CD4-positive, CD25-positive, alpha-beta regulatory T cell (primary cell): ENCODE results near the gene DAAM2. TPM values are rescaled to one million over a fixed set of nuclear protein-coding genes. Genes with fewer than 3 reads are reported as not detected.

Experiments used
- ATAC-seq, 2 donors: fragments of 150-1000 bp; cut with Tn5 transposase; one replicate each; pipeline ENCODE4 v1.10.0; 2021; ENCODE audit warnings: low read depth in 2 of 2, moderate number of reproducible peaks in 2 of 2, moderate library complexity in 1 of 2
- DNase-seq, 3 donors: peaks; one replicate each; pipeline versions ENCODE4 v3.0.0 to v3.0.0-alpha.2; 2012 to 2022; ENCODE audit warnings: mixed read lengths in 1 of 3
- H3K27ac ChIP-seq: one replicate; pipeline ENCODE4 v1.7.0; 2013; ENCODE audit warnings: mild to moderate bottlenecking, low read length; ENCODE audit not compliant: insufficient read depth, poor library complexity, severe bottlenecking
- H3K27me3 ChIP-seq: one replicate; pipeline ENCODE4 v1.7.0; 2013; ENCODE audit warnings: low read length; ENCODE audit not compliant: control insufficient read depth, insufficient read depth
- H3K36me3 ChIP-seq: one replicate; pipeline ENCODE4 v1.7.0; 2013; ENCODE audit warnings: mild to moderate bottlenecking, low read length, moderate library complexity; ENCODE audit not compliant: control insufficient read depth, insufficient read depth
- H3K4me1 ChIP-seq: 2 replicates; pipeline ENCODE4 v1.7.0; 2013; ENCODE audit warnings: mild to moderate bottlenecking, low read length; ENCODE audit not compliant: insufficient read depth, control insufficient read depth, poor library complexity, severe bottlenecking
- H3K4me3 ChIP-seq: one replicate; pipeline ENCODE4 v1.7.0; 2013; ENCODE audit warnings: low read depth, mild to moderate bottlenecking, low read length, moderate library complexity
- H3K9me3 ChIP-seq, 2 experiments: 1 replicate in 1 of 2; 2 replicates in 1 of 2; pipeline ENCODE4 v1.7.0; 2013; ENCODE audit warnings: low read length in 2 of 2, mild to moderate bottlenecking in 1 of 2, moderate library complexity in 1 of 2; ENCODE audit not compliant: control insufficient read depth in 2 of 2
- H3K27ac Mint-ChIP-seq, 3 donors: one replicate each; pipeline ENCODE4 v1.8.0; 2020 to 2022; ENCODE audit warnings: mild to moderate bottlenecking in 3 of 3, mixed read lengths in 3 of 3, moderate library complexity in 2 of 3
- H3K27me3 Mint-ChIP-seq: one replicate; pipeline ENCODE4 v1.8.0; 2022; ENCODE audit warnings: mild to moderate bottlenecking, mixed read lengths
- H3K36me3 Mint-ChIP-seq: one replicate; pipeline ENCODE4 v1.8.0; 2020; ENCODE audit warnings: mixed read lengths
- H3K4me1 Mint-ChIP-seq, 4 donors: one replicate each; pipeline ENCODE4 v1.8.0; 2020 to 2022; ENCODE audit warnings: mixed read lengths in 4 of 4, mild to moderate bottlenecking in 1 of 4
- H3K4me3 Mint-ChIP-seq, 4 donors: one replicate each; pipeline ENCODE4 v1.8.0; 2020 to 2022; ENCODE audit warnings: mild to moderate bottlenecking in 4 of 4, mixed read lengths in 4 of 4, moderate library complexity in 3 of 4
- H3K9me3 Mint-ChIP-seq, 7 donors: one replicate each; pipeline ENCODE4 v1.8.0; 2020 to 2022; ENCODE audit warnings: mixed read lengths in 7 of 7, mild to moderate bottlenecking in 3 of 7, moderate library complexity in 2 of 7
- polyA plus RNA-seq, 4 donors: library from polyadenylated mRNA; unstranded; fragments of 300-500 nt; fragmentation: Illumina TruSeq; gene quantifications; one replicate each; pipeline ENCODE4 v1.2.3, GENCODE V29; 2021
- total RNA-seq: library from RNA; stranded (reverse); gene quantifications from one replicate; pipeline ENCODE4 v1.2.3, GENCODE V29; 2022

The DAAM2 gene
- total and polyA plus RNA-seq, 5 donors from 2014 or later, result not detected

DNA sequence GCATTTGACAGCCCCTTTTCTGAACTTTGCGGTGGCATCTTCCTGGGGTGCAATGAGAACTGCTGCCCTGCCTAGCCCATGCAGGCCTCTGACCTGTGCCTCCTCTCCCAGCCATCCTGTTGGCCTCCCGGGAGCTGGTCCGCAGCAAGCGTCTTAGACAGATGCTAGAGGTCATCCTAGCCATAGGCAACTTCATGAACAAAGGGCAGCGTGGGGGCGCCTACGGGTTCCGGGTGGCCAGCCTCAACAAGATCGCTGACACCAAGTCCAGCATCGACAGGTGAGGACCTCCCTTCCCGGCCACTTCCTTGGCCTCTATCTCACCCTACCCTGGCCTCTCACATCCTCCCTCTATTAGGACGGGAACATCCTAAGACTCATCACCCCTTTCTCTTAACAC lies 104.5 kb downstream of the DAAM2 start:
- Histone ChIP-seq H3K36me3 (no peaks in the 10 kb centered on the region), H3K9me3 (no peaks in the 10 kb centered on the region), H3K27ac (no peak overlapping the region), H3K27me3 (no peaks in the 10 kb centered on the region), H3K4me3 (no peak overlapping the region), H3K4me1 (no peaks in the 10 kb centered on the region)
- no peak for DNase-seq
- Mint-ChIP-seq H3K27me3 (no peaks in the 10 kb centered on the region), H3K27ac (peak overlapping the region in 1 of 3 donors; percentile 1), H3K36me3 (no peaks in the 10 kb centered on the region), H3K4me3 (no peak overlapping the region), H3K4me1 (no peaks in the 10 kb centered on the region), H3K9me3 (no peaks in the 10 kb centered on the region)
- ATAC-seq, result no peak

- no peaks in the 10 kb centered on the region for H3K36me3 Mint-ChIP-seq
- H3K9me3 Mint-ChIP-seq, result no peaks in the 10 kb centered on the region
- Histone ChIP-seq H3K4me1 (no peaks in the 10 kb centered on the region), H3K27ac (no peak overlapping the region), H3K4me3 (no peak overlapping the region), H3K36me3 (no peaks in the 10 kb centered on the region), H3K9me3 (no peaks in the 10 kb centered on the region), H3K27me3 (no peaks in the 10 kb centered on the region)
- no peak for ATAC-seq
- H3K4me1 Mint-ChIP-seq, result no peaks in the 10 kb centered on the region
- H3K27me3 Mint-ChIP-seq, result no peaks in the 10 kb centered on the region
- H3K27ac Mint-ChIP-seq, result no peak overlapping the region
- DNase-seq, result no peak
- H3K4me3 Mint-ChIP-seq, result no peak overlapping the region
Measured at GRCh38 chr6:39897698-39898097, 105.5 kb downstream of the DAAM2 start.

DNA sequence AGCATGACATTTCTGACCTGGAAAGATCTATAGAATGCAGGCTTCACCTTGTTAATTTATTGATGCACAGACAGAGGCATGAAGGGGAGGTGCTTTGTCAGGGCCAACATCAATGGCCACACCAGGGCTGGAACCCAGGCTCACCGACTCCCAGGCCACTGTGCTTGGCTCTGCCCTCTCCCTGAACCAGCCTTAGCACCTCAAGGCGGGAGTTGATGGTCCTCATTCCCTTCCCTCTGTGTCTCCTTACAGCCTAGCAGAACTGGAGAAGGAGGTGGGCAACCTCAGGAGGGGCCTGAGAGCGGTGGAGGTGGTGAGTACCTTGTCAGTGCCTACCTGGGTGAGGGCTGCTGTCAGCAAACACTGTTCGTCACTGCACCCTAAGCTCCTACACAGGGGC lies 106.4 kb downstream of the DAAM2 start:
- no peak overlapping the region for H3K4me3 ChIP-seq
- DNase-seq (no peak), ATAC-seq (no peak)
- H3K9me3 ChIP-seq, result no peaks in the 10 kb centered on the region
- Mint-ChIP-seq H3K27ac (no peak overlapping the region), H3K4me3 (no peak overlapping the region), H3K4me1 (no peaks in the 10 kb centered on the region), H3K27me3 (no peaks in the 10 kb centered on the region), H3K9me3 (no peaks in the 10 kb centered on the region), H3K36me3 (no peaks in the 10 kb centered on the region)
- H3K27ac ChIP-seq, result no peak overlapping the region
- no peaks in the 10 kb centered on the region for H3K4me1 ChIP-seq
- H3K27me3 ChIP-seq, result no peaks in the 10 kb centered on the region
- no peaks in the 10 kb centered on the region for H3K36me3 ChIP-seq

- H3K4me3 Mint-ChIP-seq, result no peak overlapping the region
- no peaks in the 10 kb centered on the region for H3K4me1 Mint-ChIP-seq
- Histone ChIP-seq H3K9me3 (no peaks in the 10 kb centered on the region), H3K36me3 (no peaks in the 10 kb centered on the region), H3K4me1 (no peaks in the 10 kb centered on the region), H3K4me3 (no peak overlapping the region), H3K27ac (no peak overlapping the region), H3K27me3 (no peaks in the 10 kb centered on the region)
- H3K9me3 Mint-ChIP-seq, result no peaks in the 10 kb centered on the region
- no peak overlapping the region for H3K27ac Mint-ChIP-seq
- H3K36me3 Mint-ChIP-seq, result no peaks in the 10 kb centered on the region
- no peaks in the 10 kb centered on the region for H3K27me3 Mint-ChIP-seq
- DNase-seq (no peak), ATAC-seq (no peak)
Measured at GRCh38 chr6:39899554-39900295, 107.5 kb downstream of the DAAM2 start.

GRCh38 chr6:39901116-39901655 lies 109.0 kb downstream of the DAAM2 start:
- Histone ChIP-seq H3K27ac (no peak overlapping the region), H3K9me3 (no peaks in the 10 kb centered on the region), H3K4me1 (no peaks in the 10 kb centered on the region), H3K4me3 (no peak overlapping the region), H3K27me3 (no peaks in the 10 kb centered on the region), H3K36me3 (no peaks in the 10 kb centered on the region)
- ATAC-seq, result no peak
- no peaks in the 10 kb centered on the region for H3K4me1 Mint-ChIP-seq
- H3K4me3 Mint-ChIP-seq, result no peak overlapping the region
- DNase-seq, result no peak
- H3K36me3 Mint-ChIP-seq, result no peaks in the 10 kb centered on the region
- H3K9me3 Mint-ChIP-seq, result no peaks in the 10 kb centered on the region
- no peak overlapping the region for H3K27ac Mint-ChIP-seq
- H3K27me3 Mint-ChIP-seq, result no peaks in the 10 kb centered on the region

- DNase-seq, result no peak
- Mint-ChIP-seq H3K4me1 (no peaks in the 10 kb centered on the region), H3K27me3 (no peaks in the 10 kb centered on the region), H3K4me3 (no peak overlapping the region), H3K36me3 (no peaks in the 10 kb centered on the region), H3K27ac (no peak overlapping the region), H3K9me3 (no peaks in the 10 kb centered on the region)
- H3K9me3 ChIP-seq, result no peaks in the 10 kb centered on the region
- ATAC-seq, result no peak
- H3K36me3 ChIP-seq, result no peaks in the 10 kb centered on the region
- H3K4me3 ChIP-seq, result no peak overlapping the region
- no peak overlapping the region for H3K27ac ChIP-seq
- H3K4me1 ChIP-seq, result no peaks in the 10 kb centered on the region
- H3K27me3 ChIP-seq, result no peaks in the 10 kb centered on the region
Measured at GRCh38 chr6:39901670-39902069, 109.5 kb downstream of the DAAM2 start.

DNA sequence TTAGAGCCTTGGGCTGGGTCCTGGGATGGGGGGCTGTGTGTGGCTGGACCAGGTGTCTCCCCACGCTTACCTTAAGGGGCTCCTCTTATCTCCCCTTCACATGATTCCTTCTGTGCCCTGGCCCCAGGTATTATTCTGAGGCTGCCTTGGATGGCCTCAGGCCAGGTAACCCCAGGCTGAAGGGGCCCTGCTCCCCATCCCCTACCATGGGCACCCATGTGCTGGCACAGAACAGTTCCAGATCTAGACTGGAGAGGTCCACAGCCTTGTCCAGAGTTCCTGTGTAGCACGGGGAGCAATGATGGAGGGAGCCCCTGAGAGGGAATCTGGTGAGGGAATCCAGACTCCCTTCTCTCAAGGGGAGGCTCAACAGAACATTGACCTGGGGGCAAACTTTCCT lies 110.0 kb downstream of the DAAM2 start:
- no peaks in the 10 kb centered on the region for H3K27me3 Mint-ChIP-seq
- ATAC-seq, result no peak
- no peak overlapping the region for H3K27ac Mint-ChIP-seq
- no peaks in the 10 kb centered on the region for H3K9me3 Mint-ChIP-seq
- no peaks in the 10 kb centered on the region for H3K36me3 ChIP-seq
- DNase-seq, result no peak
- no peaks in the 10 kb centered on the region for H3K9me3 ChIP-seq
- no peaks in the 10 kb centered on the region for H3K27me3 ChIP-seq
- H3K4me3 ChIP-seq, result no peak overlapping the region
- no peaks in the 10 kb centered on the region for H3K4me1 ChIP-seq
- no peak overlapping the region for H3K4me3 Mint-ChIP-seq
- no peak overlapping the region for H3K27ac ChIP-seq
- H3K4me1 Mint-ChIP-seq, result no peaks in the 10 kb centered on the region
- no peaks in the 10 kb centered on the region for H3K36me3 Mint-ChIP-seq

GRCh38 chr6:39902786-39903465 lies 110.8 kb downstream of the DAAM2 start:
- no peak overlapping the region for H3K27ac Mint-ChIP-seq
- Histone ChIP-seq H3K27ac (no peak overlapping the region), H3K9me3 (no peaks in the 10 kb centered on the region), H3K4me1 (no peaks in the 10 kb centered on the region), H3K4me3 (no peak overlapping the region), H3K27me3 (no peaks in the 10 kb centered on the region), H3K36me3 (no peaks in the 10 kb centered on the region)
- H3K36me3 Mint-ChIP-seq, result no peaks in the 10 kb centered on the region
- H3K9me3 Mint-ChIP-seq, result no peaks in the 10 kb centered on the region
- no peak for DNase-seq
- ATAC-seq, result no peak
- no peaks in the 10 kb centered on the region for H3K27me3 Mint-ChIP-seq
- no peaks in the 10 kb centered on the region for H3K4me1 Mint-ChIP-seq
- H3K4me3 Mint-ChIP-seq, result no peak overlapping the region
